GM19239 (cell line): ENCODE measurements around the gene ZNF579.
A peak's percentile ranks its signal among the peaks of the same experiment; 100 is the strongest.

ENCODE experiments used
- DNase-seq: peaks from one replicate; pipeline ENCODE4 v3.0.0; 2011; ENCODE audit warnings: low spot score; ENCODE audit not compliant: insufficient read length
- FAIRE-seq: peaks from 2 replicates; lab custom pipeline; 2011; peaks lifted over from hg19 to GRCh38; lab: Jason Lieb, UNC

ZNF579 gene

DNA sequence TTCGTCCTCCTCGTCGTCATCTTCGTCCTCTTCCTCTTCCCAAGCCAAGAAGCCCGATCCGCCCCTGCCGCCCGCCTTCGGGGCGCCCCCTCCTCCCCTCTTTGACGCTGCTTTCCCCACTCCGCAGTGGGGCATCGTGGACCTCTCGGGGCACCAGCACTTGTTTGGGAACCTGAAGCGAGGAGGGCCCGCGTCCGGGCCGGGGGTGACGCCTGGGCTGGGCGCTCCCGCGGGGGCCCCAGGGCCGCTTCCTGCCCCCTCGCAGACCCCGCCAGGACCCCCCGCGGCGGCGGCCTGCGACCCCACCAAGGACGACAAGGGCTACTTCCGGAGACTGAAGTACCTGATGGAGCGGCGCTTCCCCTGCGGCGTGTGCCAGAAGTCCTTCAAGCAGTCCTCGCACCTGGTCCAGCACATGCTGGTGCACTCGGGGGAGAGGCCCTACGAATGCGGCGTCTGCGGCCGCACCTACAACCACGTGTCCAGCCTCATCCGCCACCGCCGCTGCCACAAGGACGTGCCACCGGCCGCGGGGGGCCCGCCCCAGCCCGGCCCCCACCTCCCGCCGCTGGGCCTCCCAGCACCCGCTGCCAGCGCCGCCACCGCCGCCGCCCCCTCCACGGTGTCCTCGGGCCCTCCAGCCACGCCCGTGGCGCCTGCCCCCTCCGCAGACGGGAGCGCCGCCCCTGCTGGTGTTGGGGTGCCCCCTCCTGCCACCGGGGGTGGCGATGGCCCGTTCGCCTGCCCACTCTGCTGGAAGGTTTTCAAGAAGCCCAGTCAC, 33.5 kb upstream of the ZNF579 start:
- DNase-seq, result no peak
- FAIRE-seq, result no peak

- DNase-seq, result no peak
- no peak for FAIRE-seq
Observed at GRCh38 chr19:55613396-55613795, 32.7 kb upstream of the ZNF579 start.

GRCh38 chr19:55611983-55612645, 31.5 kb upstream of the ZNF579 start:
- FAIRE-seq, result no peak
- DNase-seq, result no peak

- DNase-seq (no peak), FAIRE-seq (no peak)
Observed at GRCh38 chr19:55611300-55611982, 30.8 kb upstream of the ZNF579 start.

- DNase-seq (no peak), FAIRE-seq (no peak)
Observed at GRCh38 chr19:55609326-55609725, 28.7 kb upstream of the ZNF579 start.

- FAIRE-seq (no peak), DNase-seq (no peak)
Observed at GRCh38 chr19:55606817-55607216, 26.2 kb upstream of the ZNF579 start.

GRCh38 chr19:55606471-55606787, 25.8 kb upstream of the ZNF579 start:
- no peak for FAIRE-seq
- no peak for DNase-seq

- peak; percentile 86 for FAIRE-seq
- no peak for DNase-seq
Observed at GRCh38 chr19:55605637-55606470, 25.2 kb upstream of the ZNF579 start, which contains the start of gene ZNF865. TSS of gene ZNF865 (plus strand) at chr19:55605647. CDS start at chr19:55613619, 7,972 bp downstream.

GRCh38 chr19:55605207-55605636, 24.6 kb upstream of the ZNF579 start:
- FAIRE-seq (peak; percentile 93), DNase-seq (peak; percentile 92)

DNA sequence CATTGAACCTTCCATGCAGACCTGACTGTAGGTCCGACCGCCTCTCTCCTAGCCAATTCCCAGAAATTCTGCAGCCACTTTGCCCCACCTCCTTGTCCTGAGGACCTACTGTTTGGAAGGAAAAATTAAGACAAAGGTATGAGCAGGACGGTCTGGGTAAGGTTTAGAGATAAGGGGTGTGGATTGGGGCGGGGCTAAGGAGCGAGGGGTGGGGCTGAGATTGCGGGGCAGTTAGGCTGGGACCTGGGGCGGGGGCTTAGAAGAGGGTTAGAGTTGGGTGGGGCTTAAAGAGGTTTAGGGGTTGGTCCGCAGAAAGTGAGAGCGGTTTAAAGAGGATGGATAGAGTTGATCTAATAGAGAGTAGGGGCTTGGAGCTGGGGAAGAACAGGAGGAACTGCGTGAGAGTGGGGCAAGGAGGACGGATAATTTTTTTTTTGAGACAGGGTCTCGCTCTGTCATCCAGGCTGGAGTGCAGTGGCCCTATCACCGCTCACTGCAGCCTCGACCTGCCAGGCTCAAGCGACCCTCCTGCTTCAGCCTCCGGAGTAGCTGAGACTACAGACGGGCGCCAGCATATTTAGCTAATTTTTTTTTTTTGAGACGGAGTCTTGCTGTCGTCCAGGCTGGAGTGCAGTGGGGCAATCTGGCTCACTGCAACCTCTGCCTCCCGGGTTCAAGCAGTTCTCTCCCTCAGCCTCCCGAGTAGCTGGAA, 23.1 kb upstream of the ZNF579 start:
- FAIRE-seq, result no peak
- DNase-seq, result no peak

DNA sequence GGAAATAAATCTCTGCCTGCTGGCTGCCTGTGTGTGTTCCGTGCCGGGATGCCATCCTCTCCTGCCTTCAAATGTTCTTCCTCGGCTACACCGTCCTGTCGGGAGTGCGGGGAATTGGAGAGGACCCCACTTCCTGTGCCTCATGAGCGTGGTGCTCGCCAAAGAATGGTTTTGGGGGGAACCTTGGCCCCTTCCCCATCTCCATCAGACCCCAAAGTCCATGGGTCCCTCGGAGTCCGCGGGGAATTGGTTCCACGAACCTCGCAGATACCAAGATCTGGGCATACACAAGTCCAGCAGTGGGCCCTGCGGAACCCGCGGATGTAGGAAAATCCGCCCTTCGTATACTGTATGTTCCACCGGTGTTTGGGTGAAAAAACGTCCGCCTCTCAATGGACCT, 22.5 kb upstream of the ZNF579 start:
- FAIRE-seq (no peak), DNase-seq (no peak)

DNA sequence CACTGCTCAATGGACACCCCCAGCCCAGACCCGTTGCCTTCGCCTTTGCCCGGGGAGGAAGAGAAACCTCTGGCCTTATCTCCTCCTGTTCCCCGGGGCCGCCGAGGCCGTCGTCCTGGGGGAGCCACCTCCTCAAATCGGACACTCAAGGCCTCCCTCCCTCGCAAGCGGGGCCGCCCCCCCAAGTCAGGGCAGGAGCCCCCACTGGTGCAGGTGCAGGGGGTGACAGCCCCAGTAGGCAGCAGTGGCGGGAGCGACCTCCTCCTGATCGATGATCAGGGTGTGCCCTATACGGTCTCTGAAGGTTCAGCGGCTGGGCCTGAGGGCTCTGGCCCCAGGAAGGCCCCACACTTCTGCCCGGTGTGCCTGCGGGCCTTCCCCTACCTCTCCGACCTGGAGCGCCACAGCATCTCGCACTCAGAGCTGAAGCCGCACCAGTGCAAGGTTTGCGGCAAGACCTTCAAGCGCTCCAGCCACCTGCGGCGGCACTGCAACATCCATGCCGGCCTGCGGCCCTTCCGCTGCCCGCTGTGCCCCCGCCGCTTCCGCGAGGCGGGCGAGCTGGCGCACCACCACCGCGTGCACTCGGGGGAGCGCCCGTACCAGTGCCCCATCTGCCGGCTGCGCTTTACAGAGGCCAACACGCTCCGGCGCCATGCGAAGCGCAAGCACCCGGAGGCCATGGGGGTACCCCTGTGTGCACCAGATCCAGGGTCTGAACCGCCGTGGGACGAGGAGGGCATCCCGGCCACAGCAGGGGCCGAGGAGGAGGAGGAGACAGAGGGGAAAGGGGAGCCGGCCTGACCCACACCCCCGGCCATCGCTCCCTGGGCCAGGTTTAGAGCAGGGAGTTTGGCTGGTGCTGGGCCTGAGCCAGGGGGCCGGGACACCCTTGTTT, 21.7 kb upstream of the ZNF579 start:
- DNase-seq (no peak), FAIRE-seq (no peak)

- DNase-seq, result no peak
- no peak for FAIRE-seq
Observed at GRCh38 chr19:55601084-55601483, 20.4 kb upstream of the ZNF579 start.

- no peak for DNase-seq
- no peak for FAIRE-seq
Observed at GRCh38 chr19:55600662-55601028, 20.0 kb upstream of the ZNF579 start.

DNA sequence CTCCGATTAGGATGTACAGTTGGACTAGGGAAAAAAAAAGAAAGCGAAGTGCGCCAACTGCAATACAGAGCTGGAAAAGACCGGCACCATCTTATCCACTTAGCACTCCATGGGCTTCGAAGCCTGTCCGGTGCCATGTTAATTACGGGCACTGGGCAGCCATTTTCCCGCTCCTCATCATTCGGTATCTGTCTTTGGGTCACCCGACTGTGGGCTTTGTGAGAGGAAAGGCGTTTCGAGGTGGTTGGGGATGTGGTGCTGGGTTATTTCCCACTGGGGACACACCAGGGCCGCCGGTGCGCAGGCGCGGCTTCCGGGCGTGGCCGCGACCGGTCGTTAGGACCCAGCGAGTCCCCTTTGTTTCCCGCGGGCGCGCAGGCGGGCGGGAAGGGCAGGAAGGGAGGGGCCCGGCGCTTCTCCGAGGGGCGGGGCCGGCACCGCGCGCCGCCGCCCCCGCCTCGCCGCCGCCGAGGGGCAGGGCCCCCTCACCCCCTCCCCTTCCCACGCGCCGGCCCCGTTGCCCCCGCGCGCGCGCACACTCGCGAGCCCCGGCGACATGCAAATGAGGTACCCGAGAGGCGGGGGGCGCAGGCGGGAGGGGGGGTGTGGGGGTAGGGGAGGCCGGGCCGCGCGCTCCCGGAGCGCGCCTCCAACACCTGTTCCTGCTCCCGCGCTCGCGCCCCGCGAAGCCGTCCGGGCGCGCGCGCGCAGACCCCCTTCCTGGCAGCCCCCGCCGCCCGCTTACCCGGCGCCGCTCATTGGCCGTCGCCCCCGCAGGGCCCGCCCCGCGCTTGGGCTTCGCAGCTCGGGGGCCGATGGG, 19.4 kb upstream of the ZNF579 start, which contains the start of gene ZNF524:
Gene ZNF524, plus strand, starts transcription at position 447 of the 820 bp plus-strand sequence. CDS start 1,825 bp downstream, outside the sequence.
- no peak for FAIRE-seq

GRCh38 chr19:55599468-55599841, 18.8 kb upstream of the ZNF579 start, which contains the start of gene FIZ1:
TSS of gene FIZ1 (minus strand) at chr19:55599517. CDS start at chr19:55597865, 1,652 bp downstream.
- DNase-seq (peak; percentile 85), FAIRE-seq (no peak)

More for the DNA sequence above, 19.4 kb upstream of the ZNF579 start, which contains the start of gene ZNF524:
- peak; percentile 80 for DNase-seq

- FAIRE-seq (peak; percentile 95), DNase-seq (peak; percentile 77)
Observed at GRCh38 chr19:55598719-55599467, 18.2 kb upstream of the ZNF579 start.
